ENCODE data around the gene ST8SIA5.

DNA sequence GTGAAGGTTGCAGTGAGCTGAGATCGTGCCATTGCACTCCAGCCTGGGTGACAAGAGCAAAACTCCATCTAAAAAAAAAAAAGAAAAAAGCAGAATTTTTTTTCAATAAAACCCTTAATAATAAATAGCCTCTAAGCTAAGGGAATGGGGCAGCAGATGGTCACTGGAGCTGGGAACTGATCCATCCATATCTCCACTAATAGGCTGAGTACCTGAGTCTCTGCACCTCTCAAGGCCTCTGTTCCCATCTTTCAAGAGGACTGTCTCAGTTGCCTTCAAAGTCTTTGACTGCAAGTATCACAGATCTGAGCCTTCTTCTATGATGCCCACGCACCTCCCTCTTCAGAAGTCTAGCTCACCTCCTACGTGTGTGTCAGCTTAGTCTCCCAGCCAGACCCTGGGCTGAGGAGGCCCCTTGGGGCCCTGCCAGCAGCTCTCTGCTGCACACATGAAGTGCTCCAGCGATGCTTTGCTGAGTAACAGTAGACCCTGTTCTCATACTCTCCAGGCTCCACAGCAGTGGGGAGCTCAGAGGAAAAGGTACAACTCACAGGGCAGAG, 32.9 kb downstream of the ST8SIA5 start:
- TF ChIP-seq CTCF (IDR thresholded peaks at IDR 0.05; ENCODE audit: insufficient read depth, low read length) = no peak
- no peak for TF ChIP-seq SPI1 (IDR thresholded peaks at IDR 0.05; ENCODE audit: borderline replicate concordance, low read depth)

All from HL-60 (cell line).